Colonic mucosa (tissue), 4 donors: Measurements from ENCODE around the gene TRIP10. TPM values are rescaled to one million over a fixed set of nuclear protein-coding genes. Genes with fewer than 3 reads are reported as not detected.

Source experiments
- DNase-seq: peaks from one replicate; pipeline ENCODE4 v3.0.0-alpha.2; 2020
- H3K27ac ChIP-seq: fragments of 200-600 bp; one replicate; pipeline ENCODE4 v1.8.0; 2021
- H3K27me3 ChIP-seq: fragments of 200-600 bp; one replicate; pipeline ENCODE4 v1.8.0; 2021
- H3K36me3 ChIP-seq: fragments of 200-600 bp; one replicate; pipeline ENCODE4 v1.8.0; 2021
- H3K4me1 ChIP-seq: fragments of 200-600 bp; one replicate; pipeline ENCODE4 v1.8.0; 2021; ENCODE audit warnings: mild to moderate bottlenecking
- H3K4me3 ChIP-seq: fragments of 200-600 bp; one replicate; pipeline ENCODE4 v1.8.0; 2021
- H3K9ac ChIP-seq, 2 donors: one replicate each; pipeline ENCODE4 v1.7.0; 2013; ENCODE audit warnings: control low read depth in 2 of 2, low read depth in 2 of 2, low read length in 2 of 2
- H3K9me3 ChIP-seq: fragments of 200-600 bp; one replicate; pipeline ENCODE4 v1.8.0; 2021
- intact Hi-C: fragments of 100-400 bp; cut with DNase I; formaldehyde crosslinking; loops from one replicate; pipeline ENCODE4 v1.14.1; 2022
- total RNA-seq, 2 donors: library from RNA; stranded (reverse); fragmentation: NEBNext Ultra II Directional in 1 of 2; extraction: Animal tissue kit (Norgen Biotek cat#: 25700) in 1 of 2; gene quantifications; one replicate each; pipeline ENCODE4 v1.2.1, GENCODE V29; 2021
- TF ChIP-seq, protein P1 (sequence below): fragments of 200-600 bp; IDR thresholded peaks from one replicate; pipeline ENCODE4 v1.8.0; 2022; ENCODE audit warnings: antibody characterized with exemption, mild to moderate bottlenecking
- donor health status: healthy.
- donor health status: DM: no; HTN: no; CAD: no.
- donor health status: DM: no; HTN: no; CAD: no.

The TRIP10 gene
- total RNA-seq, 2 donors from 2014 or later, result 67.7 to 78.2 TPM

DNA sequence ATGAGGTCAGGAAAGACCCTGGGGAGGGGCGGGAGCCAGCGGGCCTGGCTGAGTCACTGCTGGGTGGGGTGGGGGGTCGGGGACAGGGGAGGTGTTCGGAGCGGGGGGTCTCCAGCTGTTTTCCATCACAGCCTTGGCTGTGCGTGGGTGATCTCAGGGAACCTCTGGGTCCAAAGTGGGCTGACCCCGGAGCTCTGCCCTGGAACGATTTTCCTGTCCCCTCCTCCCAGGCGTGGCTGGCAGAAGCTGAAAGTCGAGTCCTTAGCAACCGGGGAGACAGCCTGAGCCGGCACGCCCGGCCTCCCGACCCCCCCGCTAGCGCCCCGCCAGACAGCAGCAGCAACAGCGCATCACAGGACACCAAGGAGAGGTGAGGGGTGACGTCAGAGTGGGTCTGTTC, 10.6 kb downstream of the TRIP10 start:
- H3K9me3 ChIP-seq, result no peaks in the 10 kb centered on the region
- H3K36me3 ChIP-seq, result peaks cover 10% of the 10 kb centered on the region
- H3K9ac ChIP-seq, result no peak overlapping the region
- TF ChIP-seq, protein P1, sequence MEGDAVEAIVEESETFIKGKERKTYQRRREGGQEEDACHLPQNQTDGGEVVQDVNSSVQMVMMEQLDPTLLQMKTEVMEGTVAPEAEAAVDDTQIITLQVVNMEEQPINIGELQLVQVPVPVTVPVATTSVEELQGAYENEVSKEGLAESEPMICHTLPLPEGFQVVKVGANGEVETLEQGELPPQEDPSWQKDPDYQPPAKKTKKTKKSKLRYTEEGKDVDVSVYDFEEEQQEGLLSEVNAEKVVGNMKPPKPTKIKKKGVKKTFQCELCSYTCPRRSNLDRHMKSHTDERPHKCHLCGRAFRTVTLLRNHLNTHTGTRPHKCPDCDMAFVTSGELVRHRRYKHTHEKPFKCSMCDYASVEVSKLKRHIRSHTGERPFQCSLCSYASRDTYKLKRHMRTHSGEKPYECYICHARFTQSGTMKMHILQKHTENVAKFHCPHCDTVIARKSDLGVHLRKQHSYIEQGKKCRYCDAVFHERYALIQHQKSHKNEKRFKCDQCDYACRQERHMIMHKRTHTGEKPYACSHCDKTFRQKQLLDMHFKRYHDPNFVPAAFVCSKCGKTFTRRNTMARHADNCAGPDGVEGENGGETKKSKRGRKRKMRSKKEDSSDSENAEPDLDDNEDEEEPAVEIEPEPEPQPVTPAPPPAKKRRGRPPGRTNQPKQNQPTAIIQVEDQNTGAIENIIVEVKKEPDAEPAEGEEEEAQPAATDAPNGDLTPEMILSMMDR, result no peak
- DNase-seq, result no peak
- no peak overlapping the region for H3K4me3 ChIP-seq
- intact Hi-C loops, result loop anchor here (10.0 kb wide), 1 partner anchor 115 kb away; no protein-coding TSS in a partner anchor
- H3K27ac ChIP-seq, result no peak overlapping the region
- H3K27me3 ChIP-seq, result no peaks in the 10 kb centered on the region
- no peaks in the 10 kb centered on the region for H3K4me1 ChIP-seq

DNA sequence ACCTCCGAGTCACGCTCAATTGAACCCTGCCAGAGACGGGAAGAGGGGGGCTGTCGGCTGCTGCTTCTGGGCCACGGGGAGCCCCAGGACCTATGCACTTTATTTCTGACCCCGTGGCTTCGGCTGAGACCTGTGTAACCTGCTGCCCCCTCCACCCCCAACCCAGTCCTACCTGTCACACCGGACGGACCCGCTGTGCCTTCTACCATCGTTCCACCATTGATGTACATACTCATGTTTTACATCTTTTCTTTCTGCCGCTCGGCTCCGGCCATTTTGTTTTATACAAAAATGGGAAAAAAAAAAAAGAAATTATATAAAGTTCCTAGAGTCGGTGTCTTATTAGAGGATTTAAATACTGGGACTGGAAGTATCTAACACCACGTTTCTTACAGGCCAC, 11.7 kb downstream of the TRIP10 start:
- H3K9me3 ChIP-seq, result no peaks in the 10 kb centered on the region
- no peak for DNase-seq
- H3K4me3 ChIP-seq, result no peak overlapping the region
- no peaks in the 10 kb centered on the region for H3K27me3 ChIP-seq
- H3K36me3 ChIP-seq, result peaks cover 8% of the 10 kb centered on the region
- H3K27ac ChIP-seq, result peak overlapping the region; percentile 88
- H3K4me1 ChIP-seq, result no peaks in the 10 kb centered on the region
- TF ChIP-seq, protein P1, result no peak
- no peak overlapping the region for H3K9ac ChIP-seq
- intact Hi-C loops, result loop anchor here (10.0 kb wide), 1 partner anchor 116 kb away; no protein-coding TSS in a partner anchor

DNA sequence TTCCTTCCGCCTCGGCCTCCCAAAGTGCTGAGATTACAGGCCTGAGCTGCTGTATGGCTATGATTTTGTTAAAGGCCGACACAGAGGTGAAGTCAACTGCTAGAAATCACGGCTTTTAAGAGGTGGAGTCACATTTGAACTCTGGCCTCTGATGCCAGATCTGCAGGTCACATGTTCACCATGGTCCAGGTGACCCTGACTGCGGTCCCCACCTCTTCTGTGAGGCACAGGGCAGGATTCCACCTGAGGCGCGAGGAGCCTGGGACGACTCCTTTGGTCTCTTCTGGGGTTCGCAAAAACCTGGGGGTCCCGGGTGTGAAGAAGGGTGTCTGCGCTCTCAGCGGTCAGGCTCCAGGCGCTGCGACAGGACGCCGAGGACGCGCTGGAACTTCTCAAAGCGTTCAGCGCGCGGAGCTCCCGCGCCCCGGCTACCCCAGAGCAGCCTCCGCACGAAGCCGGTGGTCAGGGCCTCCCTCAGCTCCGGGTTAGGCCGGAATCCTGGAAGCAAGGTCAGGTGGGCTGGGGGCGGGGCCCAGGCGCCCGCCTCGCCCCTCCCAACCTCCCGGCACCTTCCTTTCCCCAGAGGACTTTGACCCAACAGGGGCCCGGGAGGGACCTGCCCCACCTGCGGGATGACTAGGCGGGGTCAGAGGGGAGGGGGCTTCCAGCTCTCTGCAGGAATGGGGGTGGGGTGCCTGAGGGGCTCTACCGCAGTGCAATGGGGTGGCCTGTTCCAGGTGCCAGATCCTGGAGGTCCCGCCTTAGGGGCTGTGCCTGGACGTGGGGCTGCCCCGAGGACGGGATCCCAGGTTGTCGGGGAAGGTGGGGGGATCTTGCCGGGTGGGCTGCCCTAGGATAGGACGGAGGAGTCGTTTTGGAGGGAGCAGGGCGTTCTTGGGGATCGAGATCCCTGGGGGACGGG, 13.0 kb downstream of the TRIP10 start:
- intact Hi-C loops, result loop anchor here (10.0 kb wide), 1 partner anchor 118 kb away; no protein-coding TSS in a partner anchor
- Histone ChIP-seq H3K27ac (peak overlapping the region; percentile 88), H3K36me3 (no peaks in the 10 kb centered on the region), H3K9ac (peak overlapping the region; percentile 71 to 84), H3K27me3 (no peaks in the 10 kb centered on the region), H3K9me3 (no peaks in the 10 kb centered on the region), H3K4me3 (peak overlapping the region; percentile 22), H3K4me1 (no peaks in the 10 kb centered on the region)
- peak; percentile 89 for DNase-seq
- TF ChIP-seq, protein P1, result no peak

DNA sequence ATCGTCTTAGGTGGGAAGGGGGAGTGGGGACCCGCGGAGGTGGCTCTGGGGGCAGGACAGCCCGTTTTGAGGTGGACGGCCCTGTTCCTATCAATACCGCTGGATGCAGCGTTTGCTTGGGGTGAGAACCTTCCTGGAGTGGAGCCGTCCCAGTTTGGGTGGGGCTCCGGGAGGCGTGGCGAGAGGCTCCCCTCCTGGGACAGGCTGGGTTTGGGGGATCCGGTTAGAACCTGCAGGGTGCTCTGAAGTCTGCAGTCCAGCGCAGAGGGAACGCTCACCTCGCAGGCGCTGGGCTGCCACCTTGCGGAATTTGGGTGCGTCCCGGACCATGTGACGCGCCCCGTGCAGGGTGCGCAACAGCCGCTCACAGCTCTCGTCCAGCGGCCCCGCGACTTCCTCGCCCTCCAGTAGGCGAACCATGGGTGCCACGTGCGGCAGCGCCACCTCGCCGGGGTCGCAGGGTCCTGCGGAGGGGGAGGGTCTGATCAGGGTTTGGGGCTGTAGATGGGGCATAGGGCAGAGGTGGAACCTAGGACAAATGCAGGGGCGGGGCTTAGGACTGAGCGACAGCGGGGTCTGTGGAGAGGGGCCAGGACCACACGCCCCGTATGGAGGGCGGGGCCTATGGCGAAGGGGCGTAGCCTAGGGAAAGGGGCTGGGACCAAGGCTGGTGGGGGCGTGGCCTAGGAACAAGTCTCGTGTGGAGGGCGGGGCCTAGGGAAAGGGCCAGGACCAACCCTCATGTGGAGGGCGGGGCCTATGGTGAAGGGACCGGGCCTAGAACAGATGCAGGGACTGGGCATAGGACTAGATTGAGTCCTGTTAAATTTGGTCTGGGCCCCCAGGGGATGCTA, 13.9 kb downstream of the TRIP10 start:
- peak; percentile 94 for DNase-seq
- H3K36me3 ChIP-seq, result no peaks in the 10 kb centered on the region

More for the DNA sequence above, 13.9 kb downstream of the TRIP10 start:
- peak overlapping the region; percentile 22 for H3K4me3 ChIP-seq
- intact Hi-C loops, result loop anchor here (10.0 kb wide), 1 partner anchor 119 kb away; no protein-coding TSS in a partner anchor
- H3K9ac ChIP-seq, result peak overlapping the region; percentile 71 to 84
- no peaks in the 10 kb centered on the region for H3K9me3 ChIP-seq
- no peaks in the 10 kb centered on the region for H3K27me3 ChIP-seq
- peak overlapping the region; percentile 88 for H3K27ac ChIP-seq
- TF ChIP-seq, protein P1, result peak; percentile 41
- no peaks in the 10 kb centered on the region for H3K4me1 ChIP-seq
